HuH-7 (cell line): ENCODE measurements around the gene AKR1C2.
A peak's percentile ranks its signal among the peaks of the same experiment; 100 is the strongest.
"Not testable (repeated sequence)": the region's sequence is repeated elsewhere in the genome, so short reads cannot be mapped to it uniquely, and the experiment has no call there.

Experiments used
- DNase-seq: peaks from one replicate; pipeline ENCODE4 v3.0.0; 2011; ENCODE audit warnings: low spot score

The AKR1C2 gene

DNA sequence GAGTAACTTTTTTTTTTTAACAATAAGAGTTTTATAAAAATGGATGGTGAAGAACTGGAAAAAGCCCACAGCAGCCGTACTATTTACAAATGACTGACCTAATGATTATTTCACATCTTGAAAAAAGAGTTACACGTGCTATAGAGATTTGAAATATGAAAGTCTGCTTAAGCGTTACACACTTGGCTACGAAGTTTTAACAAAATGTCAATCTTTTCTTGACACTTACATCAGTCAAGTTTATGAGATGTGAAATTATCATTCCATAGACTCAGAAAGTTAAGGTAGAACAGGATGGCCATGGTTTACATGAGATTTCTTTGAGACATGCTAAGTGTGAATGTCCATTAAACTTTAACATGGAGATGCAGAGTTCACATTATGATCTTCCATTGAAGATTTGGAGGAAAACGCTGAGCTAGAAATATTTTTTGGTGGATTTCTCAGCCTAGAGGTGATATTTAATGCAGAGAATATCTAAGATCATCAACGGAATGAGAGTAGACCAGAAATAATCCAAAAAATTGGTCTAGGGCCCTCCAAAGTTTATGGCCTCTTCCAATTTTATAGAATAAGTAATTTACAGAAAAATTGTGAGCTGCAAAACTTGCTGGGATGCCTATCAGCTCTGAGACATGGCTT, 15.5 kb downstream of the AKR1C2 start:
- not testable (repeated sequence) for DNase-seq

- DNase-seq: no peak
Observed at GRCh38 chr10:4984971-4985594, 18.6 kb downstream of the AKR1C2 start.

GRCh38 chr10:4984223-4984622, 19.4 kb downstream of the AKR1C2 start:
- DNase-seq: no peak

DNA sequence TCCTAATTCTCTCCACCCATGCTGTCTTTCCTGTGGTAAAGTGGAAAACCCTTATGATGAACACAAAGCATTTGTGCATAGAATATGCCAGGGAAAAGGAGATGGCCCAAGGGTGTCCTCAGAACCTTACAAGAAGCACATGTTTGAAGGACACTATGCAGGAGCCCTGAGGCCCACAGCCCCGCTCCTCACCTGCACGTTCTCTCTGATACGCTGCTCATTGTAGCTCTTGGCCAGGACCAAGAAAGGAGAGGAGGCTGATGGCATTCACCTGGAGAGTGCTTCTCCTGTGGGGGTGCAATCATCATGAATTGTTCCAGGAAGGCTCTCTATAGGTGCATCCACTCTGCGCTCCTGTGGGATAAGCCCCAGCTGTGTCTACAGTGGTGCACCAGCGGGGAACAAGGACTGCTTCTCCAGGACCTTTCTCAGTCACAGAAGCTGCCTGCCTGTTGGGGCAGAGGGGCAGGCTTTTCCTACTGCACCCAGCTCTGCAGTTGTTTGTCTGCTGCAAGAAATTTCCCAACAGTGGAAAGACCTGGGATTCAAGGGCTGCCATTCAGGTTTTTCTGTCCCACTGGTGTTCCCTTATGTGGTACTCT, 19.9 kb downstream of the AKR1C2 start:
- DNase-seq: no peak

DNA sequence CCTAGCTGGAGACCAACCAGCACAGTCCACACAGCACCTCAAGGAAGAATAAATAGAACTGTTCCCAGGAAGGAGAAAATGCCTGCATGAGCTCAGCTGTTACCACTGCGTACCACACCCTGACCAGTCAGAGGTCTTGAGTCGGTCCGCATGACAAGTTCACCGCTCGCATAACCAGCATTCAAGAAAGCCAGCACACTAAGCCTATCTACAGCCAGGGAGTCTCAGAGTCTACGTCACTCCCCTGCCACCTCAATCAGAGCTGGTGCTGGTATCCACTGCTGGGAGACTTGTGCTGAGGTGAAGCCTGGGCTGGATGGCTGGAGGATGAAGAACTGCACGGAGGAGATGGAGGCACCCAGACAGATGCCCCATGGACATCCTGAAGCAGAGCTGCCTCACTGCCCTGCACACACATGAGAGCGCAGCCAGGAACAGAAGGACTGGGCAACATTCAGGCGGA, 20.9 kb downstream of the AKR1C2 start:
- no peak for DNase-seq

DNA sequence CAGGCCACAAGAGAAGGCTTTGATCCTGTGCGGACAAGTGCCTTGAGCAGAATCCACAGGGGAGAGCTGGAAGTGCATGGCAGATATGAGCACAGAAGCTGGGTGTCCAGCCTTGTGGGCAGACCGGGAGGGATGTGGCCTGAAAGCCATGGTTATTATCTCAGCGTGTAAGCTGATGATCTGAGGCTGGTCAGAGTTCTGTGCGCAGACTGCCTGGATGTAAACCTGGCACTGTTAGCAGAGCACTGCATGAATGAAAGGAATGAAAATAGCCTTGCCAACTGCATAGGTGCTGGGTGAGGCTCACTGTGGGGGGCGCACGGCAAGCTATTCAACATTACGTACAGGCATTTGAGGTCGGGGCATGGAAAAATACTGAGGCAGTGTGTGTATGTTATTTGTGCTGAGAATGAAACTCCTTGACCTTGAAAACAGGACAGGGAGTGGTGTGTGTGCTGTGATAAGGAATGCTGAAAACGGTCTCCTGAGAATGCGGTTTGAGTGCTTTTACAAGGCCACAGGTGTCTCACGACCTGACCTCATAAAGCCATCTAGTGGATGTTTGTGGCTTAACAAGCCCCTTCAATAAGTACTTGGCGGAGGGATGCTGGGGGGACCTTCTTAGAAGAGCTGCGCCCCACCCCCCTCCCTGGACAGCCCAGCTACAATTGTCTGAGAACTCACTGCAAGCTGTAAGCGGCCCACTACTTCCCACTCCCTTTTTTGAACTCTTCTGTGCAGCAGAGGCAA, 21.8 kb downstream of the AKR1C2 start:
- peak; percentile 36 for DNase-seq

DNA sequence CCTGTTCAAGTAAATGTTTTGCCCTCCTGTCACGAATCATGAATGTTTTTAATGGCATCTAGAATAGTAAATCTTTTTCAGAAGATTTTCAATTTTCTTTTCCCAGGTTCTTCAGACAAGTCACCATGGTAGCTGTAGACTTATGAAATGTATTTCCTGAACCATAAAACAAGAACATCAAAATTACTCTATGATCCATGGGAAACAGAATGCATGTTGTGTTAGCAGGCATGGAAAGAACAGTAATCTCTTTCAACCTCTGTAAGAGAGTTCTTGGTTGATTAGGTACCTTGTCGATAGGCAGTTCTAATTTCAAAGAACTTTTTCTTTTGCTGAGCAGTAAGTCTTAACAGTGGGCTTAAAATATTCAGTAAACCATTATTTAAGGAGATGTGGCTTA, 22.9 kb downstream of the AKR1C2 start:
- no peak for DNase-seq

DNA sequence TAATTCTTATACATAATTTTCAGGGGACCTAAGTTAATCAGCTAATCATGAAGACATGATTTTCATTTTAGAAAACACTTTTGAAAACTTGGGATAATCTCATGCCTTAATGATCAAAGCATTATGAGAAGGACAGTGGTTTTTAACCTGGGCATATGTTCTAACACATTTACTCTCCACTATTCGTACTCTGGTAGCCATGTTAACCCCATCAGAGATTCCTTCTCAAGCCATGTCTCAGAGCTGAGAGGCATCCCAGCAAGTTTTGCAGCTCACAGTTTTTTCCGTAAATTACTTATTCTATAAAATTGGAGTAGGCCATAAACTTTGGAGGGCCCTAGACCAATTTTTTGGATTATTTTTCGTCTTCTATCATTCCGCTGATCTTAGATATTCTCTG, 24.8 kb downstream of the AKR1C2 start:
- DNase-seq: no peak

DNA sequence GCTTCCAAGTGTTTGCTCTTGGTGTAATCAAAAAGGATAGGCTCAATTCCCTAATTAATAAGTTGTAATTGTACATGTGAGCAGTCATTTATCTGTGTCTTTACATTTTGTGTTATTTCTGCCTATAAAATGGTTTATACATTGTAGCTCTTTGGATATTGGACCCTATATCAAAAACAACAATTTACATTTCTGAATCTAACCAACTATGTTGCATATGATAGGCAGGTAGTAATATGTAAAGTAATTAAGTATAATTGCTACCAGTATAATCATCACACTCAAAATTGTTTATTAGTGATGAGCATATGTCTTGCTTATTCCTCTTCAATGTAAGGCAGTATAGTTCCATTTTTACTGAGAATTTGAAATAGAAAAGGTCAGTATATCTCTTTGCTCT, 26.6 kb downstream of the AKR1C2 start:
- DNase-seq: no peak

GRCh38 chr10:4974400-4974799, 29.3 kb downstream of the AKR1C2 start:
- DNase-seq: not testable (repeated sequence)

- not testable (repeated sequence) for DNase-seq
Observed at GRCh38 chr10:4973294-4973693, 30.4 kb downstream of the AKR1C2 start.

- not testable (repeated sequence) for DNase-seq
Observed at GRCh38 chr10:4972369-4973142, 31.1 kb downstream of the AKR1C2 start.

DNA sequence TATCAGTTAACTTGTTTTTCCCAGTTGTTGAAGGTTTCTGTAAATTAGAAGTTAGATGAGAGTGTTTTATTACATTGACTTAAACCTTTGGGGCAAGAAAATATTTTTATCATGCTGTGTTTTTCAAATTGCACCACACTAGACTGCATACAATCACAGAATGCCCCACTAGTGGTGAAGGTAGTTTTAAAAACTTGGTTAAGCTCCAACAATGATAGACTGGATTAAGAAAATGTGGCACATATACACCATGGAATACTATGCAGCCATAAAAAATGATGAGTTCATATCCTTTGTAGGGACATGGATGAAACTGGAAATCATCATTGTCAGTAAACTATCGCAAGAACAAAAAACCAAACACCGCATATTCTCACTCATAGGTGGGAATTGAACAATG, 33.3 kb downstream of the AKR1C2 start:
- DNase-seq: not testable (repeated sequence)

DNA sequence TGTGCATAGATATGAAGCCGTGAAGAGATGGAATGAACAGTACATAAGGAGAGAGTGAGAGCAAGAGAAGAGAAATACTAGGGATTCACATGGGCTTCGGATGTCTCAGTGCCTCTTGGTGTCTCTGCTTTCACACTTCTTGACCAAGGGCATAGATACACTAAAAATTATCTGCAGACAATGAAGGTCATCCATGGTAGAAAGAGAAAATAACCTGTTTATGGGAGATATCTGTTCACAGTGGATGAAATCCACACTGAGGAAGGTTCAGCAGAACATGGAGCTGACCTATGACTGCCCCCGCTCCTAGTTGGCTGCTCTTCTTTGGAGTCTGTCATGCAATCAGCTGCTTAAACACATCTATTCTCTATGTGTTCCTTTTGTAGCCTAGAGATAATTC, 34.4 kb downstream of the AKR1C2 start:
- DNase-seq: not testable (repeated sequence)

DNA sequence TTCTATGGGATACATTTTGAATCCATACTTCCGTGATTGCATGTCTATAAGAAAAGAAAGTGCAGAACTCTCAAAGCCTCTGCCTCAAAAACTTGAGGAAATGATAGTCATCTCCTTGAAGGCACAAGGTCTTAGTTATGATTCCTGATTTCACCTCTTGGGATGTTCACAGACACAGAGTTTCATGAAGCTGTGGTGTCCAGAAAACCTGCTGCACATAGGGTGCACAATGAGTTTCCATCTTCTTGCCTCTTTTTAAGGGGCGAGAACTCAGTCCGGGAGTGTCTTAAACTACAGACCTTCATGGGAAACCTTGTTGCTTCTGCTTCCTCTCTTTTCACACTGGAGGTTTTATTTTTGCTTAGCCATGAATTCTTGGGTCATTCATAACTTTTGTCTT, 36.5 kb downstream of the AKR1C2 start:
- not testable (repeated sequence) for DNase-seq

DNA sequence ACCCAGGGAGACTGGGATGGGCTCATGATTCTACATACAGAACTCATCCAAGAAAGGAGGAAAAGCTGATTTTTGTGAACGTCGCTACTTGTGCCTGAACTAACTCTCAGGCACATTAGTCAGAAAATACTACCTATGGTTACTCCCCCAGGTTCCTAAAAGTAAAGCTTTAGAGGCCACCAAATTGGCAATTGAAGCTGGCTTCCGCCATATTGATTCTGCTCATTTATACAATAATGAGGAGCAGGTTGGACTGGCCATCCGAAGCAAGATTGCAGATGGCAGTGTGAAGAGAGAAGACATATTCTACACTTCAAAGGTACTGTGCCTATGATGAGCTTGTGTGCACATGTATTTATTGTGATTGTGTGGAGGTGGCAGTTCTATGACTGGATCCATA, 37.9 kb downstream of the AKR1C2 start:
- DNase-seq: not testable (repeated sequence)

DNA sequence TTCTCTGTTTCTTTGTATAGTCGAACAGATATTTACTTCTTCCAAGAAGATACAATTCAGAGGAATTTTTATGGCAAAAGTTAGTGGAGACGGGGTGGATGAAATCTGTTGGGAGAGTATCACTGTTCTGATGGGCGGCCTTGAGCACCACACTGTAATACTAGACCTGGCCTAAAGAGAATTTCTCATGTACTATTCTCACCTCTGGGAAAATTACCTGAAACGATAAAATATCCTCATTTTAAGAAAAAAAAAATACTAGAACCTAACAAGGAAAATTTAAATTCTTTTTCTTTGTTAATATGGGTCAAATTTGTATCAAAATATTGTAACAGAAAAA, 39.9 kb downstream of the AKR1C2 start:
- not testable (repeated sequence) for DNase-seq

DNA sequence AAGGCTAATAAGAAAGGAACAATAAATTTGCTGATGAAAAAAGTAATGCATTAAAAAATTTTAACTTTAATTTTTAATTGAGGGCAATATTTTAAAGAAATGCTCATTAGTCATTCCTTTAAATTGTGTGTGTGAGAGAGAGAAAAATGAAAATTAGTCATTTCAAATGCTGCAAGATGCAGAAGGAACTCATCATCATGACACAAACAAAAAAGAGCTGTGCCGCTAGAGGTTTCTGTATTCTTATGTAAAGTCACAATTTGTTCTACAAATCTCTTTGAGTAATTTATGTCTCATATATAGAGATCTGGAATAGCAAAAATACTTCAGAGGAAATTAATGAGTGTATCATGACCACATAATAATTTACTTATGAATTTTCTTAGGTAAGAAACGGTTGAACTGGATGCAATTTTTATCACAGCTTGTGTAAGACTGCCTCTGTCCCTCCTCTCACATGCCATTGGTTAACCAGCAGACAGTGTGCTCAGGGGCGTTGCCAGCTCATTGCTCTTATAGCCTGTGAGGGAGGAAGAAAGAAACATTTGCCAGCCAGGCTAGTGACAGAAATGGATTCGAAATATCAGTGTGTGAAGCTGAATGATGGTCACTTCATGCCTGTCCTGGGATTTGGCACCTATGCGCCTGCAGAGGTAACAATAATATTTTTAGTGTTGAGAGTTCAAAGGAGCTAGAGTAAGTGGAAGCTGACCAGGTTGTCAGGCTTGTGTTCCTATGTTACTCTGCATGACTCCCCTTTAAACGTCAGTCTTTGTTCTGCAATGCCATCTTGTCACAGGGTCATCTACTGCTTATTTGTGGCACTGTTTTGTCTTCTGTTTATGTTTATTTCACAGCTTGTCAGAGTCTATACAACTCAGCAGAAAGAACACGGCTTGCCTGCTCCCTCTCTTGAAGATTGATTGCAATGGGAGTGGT, 40.5 kb downstream of the AKR1C2 start, which contains the start of gene AKR1C1:
Gene AKR1C1, plus strand, starts transcription at position 540 of the 939 bp plus-strand sequence. Its CDS starts 30 bp downstream, at position 570.
- DNase-seq: not testable (repeated sequence)

- DNase-seq: not testable (repeated sequence)
Observed at GRCh38 chr10:4962308-4962707, 41.3 kb downstream of the AKR1C2 start.

GRCh38 chr10:4961558-4961957, 42.1 kb downstream of the AKR1C2 start:
- not testable (repeated sequence) for DNase-seq
